Kidney (tissue), 14 donors: Measurements from ENCODE around the gene ERBB4. TPM values are rescaled to one million over a fixed set of nuclear protein-coding genes. Genes with fewer than 3 reads are reported as not detected.

Experiments used
- DNase-seq, 5 donors: peaks; one replicate each; pipeline ENCODE4 v3.0.0-alpha.2; 2013 to 2020
- FAIRE-seq: peaks from 2 replicates; lab custom pipeline; 2012; peaks lifted over from hg19 to GRCh38; lab: Jason Lieb, UNC
- H3K27ac ChIP-seq, 2 donors: one replicate each; pipeline ENCODE4 v1.7.0; 2013; ENCODE audit warnings: low read depth in 2 of 2, low read length in 2 of 2, inconsistent platforms in 1 of 2
- H3K27me3 ChIP-seq: one replicate; pipeline ENCODE4 v1.7.1; 2013; ENCODE audit warnings: low read length, inconsistent platforms; ENCODE audit not compliant: control insufficient read depth, insufficient read depth
- H3K36me3 ChIP-seq, 3 donors: one replicate each; pipeline versions ENCODE4 v1.7.0 to v1.7.1; 2013; ENCODE audit warnings: low read length in 3 of 3, control low read depth in 1 of 3, inconsistent platforms in 1 of 3; ENCODE audit not compliant: insufficient read depth in 3 of 3, control insufficient read depth in 2 of 3
- H3K4me1 ChIP-seq, 3 donors: one replicate each; pipeline versions ENCODE4 v1.7.0 to v1.7.1; 2013; ENCODE audit warnings: low read length in 3 of 3, inconsistent platforms in 1 of 3, low read depth in 1 of 3; ENCODE audit not compliant: control insufficient read depth in 2 of 3, insufficient read depth in 2 of 3
- H3K4me3 ChIP-seq, 3 donors: one replicate each; pipeline versions ENCODE4 v1.7.0 to v1.8.1; 2013; ENCODE audit warnings: low read length in 3 of 3, control low read depth in 1 of 3, inconsistent platforms in 1 of 3
- H3K9ac ChIP-seq, 3 donors: one replicate each; pipeline versions ENCODE4 v1.7.0 to v1.7.1; 2013; ENCODE audit warnings: low read length in 3 of 3, control low read depth in 1 of 3, inconsistent platforms in 1 of 3
- H3K9me3 ChIP-seq, 3 donors: one replicate each; pipeline versions ENCODE4 v1.7.0 to v1.7.1; 2013; ENCODE audit warnings: low read length in 3 of 3, control low read depth in 1 of 3, inconsistent platforms in 1 of 3; ENCODE audit not compliant: control insufficient read depth in 2 of 3, insufficient read depth in 1 of 3
- intact Hi-C: fragments of 100-400 bp; cut with DNase I; formaldehyde crosslinking; loops from one replicate; pipeline ENCODE4 v1.11.1; 2022
- polyA plus RNA-seq: library from polyadenylated mRNA; stranded (reverse); fragments of 350-450 nt; fragmentation: Illumina TruSeq; extraction: RNeasy Lipid Tissue Mini Kit (QIAGEN cat#74804); gene quantifications from one replicate; pipeline ENCODE4 v1.2.3, GENCODE V29; 2014; ENCODE audit warnings: low read depth, low replicate concordance; ENCODE audit not compliant: insufficient read depth
- total RNA-seq: library from RNA; stranded (reverse); fragmentation: NEBNext Ultra II Directional; extraction: Animal tissue kit (Norgen Biotek cat#: 25700); gene quantifications from one replicate; pipeline ENCODE4 v1.2.1, GENCODE V29; 2021
- TF ChIP-seq, protein P1 (sequence below): IDR thresholded peaks from 3 replicates; pipeline ENCODE4 v1.5.1; 2012; ENCODE audit warnings: mild to moderate bottlenecking, moderate library complexity, borderline replicate concordance; ENCODE audit not compliant: insufficient read depth; ENCODE audit errors: extremely low read depth
- donor health status: control.
- donor health status: control.
- donor health status: control.
- donor health status: control.
- donor health status: control.
- donor health status: DM: yes; HTN: yes; CAD: no.
- donor health status: Normal renal cell carcinoma (clear cell type).

ERBB4 gene
- total and polyA plus RNA-seq, 2 donors from 2014 or later, result 3.9 to 152 TPM

DNA sequence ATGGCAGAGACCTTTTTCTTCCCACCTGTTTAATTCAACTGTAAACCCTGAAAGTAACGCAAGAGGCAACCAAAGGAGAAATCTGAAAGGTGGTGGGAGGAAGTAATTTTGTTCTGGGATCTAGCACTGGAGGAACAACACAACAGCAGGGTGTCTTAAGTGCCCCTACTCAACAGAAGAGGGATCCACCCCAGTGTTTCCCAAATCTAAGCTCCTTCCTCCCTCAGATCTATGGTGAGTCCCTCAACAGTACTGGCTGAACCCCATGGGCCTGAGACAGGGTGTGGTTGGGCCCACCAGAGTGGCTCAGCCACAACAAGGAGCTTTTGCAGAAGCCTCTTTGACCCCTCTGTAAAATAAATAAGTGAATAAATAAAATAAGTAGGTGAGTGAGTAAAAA lies 790.3 kb downstream of the ERBB4 start:
- intact Hi-C loops, result no loop called here

DNA sequence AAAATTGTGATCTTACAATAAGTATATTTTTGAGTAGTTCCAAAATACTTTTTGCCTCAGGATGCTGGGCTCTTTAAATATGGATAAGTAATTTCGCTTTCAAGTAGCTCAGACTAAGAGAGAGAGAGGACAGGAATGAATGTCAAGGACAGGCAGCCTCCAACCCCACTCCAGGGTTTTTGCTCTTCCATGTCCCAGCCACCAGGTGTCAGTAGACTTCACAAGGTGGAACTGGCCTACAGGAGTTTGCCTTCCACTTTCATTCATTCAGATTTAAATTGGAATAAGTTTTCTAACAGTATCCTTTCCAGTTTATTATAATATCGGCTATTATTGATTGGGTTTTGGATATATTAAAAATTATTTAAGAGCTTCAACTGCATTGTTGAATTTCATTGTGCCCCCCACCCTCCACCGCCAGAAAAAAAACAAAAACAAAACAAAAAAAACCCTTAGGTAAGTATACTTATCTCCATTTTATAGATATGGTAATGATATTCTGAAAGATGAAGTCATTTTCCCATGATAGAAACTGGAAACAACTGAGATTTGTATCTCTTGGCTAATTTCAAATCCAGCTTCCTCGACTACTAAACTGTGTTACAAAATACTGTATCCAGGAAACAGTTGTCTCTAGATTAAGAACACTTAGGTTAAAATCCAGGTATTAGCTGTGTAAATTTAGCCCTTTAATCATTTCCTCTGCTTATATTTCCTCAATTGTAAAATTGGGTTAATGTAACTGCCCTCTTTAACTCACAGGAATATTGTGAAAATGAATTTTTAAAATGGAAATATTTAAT lies 793.1 kb downstream of the ERBB4 start:
- Histone ChIP-seq H3K36me3 (no peaks in the 10 kb centered on the region), H3K9ac (no peak overlapping the region), H3K9me3 (no peaks in the 10 kb centered on the region), H3K27ac (no peak overlapping the region), H3K27me3 (no peaks in the 10 kb centered on the region), H3K4me1 (no peaks in the 10 kb centered on the region), H3K4me3 (no peak overlapping the region)
- DNase-seq, result peak in 4 of 5 donors; percentile 41 to 79 (median 60)
- TF ChIP-seq, protein P1, sequence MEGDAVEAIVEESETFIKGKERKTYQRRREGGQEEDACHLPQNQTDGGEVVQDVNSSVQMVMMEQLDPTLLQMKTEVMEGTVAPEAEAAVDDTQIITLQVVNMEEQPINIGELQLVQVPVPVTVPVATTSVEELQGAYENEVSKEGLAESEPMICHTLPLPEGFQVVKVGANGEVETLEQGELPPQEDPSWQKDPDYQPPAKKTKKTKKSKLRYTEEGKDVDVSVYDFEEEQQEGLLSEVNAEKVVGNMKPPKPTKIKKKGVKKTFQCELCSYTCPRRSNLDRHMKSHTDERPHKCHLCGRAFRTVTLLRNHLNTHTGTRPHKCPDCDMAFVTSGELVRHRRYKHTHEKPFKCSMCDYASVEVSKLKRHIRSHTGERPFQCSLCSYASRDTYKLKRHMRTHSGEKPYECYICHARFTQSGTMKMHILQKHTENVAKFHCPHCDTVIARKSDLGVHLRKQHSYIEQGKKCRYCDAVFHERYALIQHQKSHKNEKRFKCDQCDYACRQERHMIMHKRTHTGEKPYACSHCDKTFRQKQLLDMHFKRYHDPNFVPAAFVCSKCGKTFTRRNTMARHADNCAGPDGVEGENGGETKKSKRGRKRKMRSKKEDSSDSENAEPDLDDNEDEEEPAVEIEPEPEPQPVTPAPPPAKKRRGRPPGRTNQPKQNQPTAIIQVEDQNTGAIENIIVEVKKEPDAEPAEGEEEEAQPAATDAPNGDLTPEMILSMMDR, result peak; percentile 81
- intact Hi-C loops, result no loop called here
- FAIRE-seq, result peak; percentile 19

More for the DNA sequence above, 790.3 kb downstream of the ERBB4 start:
- Histone ChIP-seq H3K27me3 (no peaks in the 10 kb centered on the region), H3K27ac (no peak overlapping the region), H3K9ac (no peak overlapping the region), H3K4me3 (no peak overlapping the region), H3K9me3 (no peaks in the 10 kb centered on the region), H3K4me1 (no peaks in the 10 kb centered on the region), H3K36me3 (no peaks in the 10 kb centered on the region)
- DNase-seq (no peak), FAIRE-seq (no peak)
- TF ChIP-seq, protein P1, result no peak

DNA sequence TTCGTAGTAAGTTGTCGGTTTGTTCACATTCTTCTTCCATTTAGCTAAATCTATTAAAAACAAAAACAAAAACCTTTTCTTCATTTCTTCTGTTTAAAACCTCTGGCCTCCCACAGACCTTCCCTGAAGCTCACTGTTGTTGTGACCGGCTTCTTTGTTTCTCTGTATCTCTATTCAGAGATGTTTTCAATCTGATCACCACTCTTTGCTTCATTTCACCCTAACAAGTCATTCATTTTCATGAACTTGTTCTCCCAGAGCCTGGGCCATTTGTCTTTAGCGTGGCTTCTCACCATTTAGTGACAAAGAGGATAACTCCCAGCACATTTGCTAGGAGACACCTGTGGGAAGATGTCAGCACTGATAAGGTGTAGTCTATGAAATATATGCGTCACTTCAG lies 794.2 kb downstream of the ERBB4 start:
- H3K27ac ChIP-seq, result no peak overlapping the region
- TF ChIP-seq, protein P1, result no peak
- H3K4me1 ChIP-seq, result no peaks in the 10 kb centered on the region
- H3K4me3 ChIP-seq, result no peak overlapping the region
- FAIRE-seq (no peak), DNase-seq (no peak)
- H3K9ac ChIP-seq, result no peak overlapping the region
- H3K27me3 ChIP-seq, result no peaks in the 10 kb centered on the region
- no peaks in the 10 kb centered on the region for H3K36me3 ChIP-seq
- H3K9me3 ChIP-seq, result no peaks in the 10 kb centered on the region
- intact Hi-C loops, result no loop called here

DNA sequence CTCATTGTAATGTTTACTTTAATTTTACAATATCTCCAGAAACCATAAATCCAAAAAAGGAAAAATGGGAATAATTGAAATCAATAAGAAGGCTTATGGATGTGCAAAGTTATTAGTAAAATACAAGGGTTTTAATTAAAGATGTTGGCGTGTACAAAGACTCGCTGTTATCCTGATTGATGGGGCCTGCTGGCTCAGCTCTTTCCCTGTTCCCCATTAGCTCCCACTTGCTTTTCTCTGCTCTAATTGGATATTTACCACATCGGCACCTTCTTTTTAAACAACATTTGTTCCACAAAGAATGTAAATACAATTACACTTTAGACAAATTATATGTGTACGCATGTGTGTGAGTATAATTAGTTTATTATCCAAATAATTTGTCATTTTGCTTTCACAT lies 796.6 kb downstream of the ERBB4 start:
- no peaks in the 10 kb centered on the region for H3K27me3 ChIP-seq
- H3K9ac ChIP-seq, result no peak overlapping the region
- DNase-seq (no peak), FAIRE-seq (no peak)
- no peak overlapping the region for H3K27ac ChIP-seq
- H3K9me3 ChIP-seq, result no peaks in the 10 kb centered on the region
- H3K4me3 ChIP-seq, result no peak overlapping the region
- intact Hi-C loops, result no loop called here
- TF ChIP-seq, protein P1, result no peak
- H3K4me1 ChIP-seq, result no peaks in the 10 kb centered on the region
- H3K36me3 ChIP-seq, result no peaks in the 10 kb centered on the region
